Measurements from ENCODE around the gene MYBPH. TPM values are rescaled to one million over a fixed set of nuclear protein-coding genes. Genes with fewer than 3 reads are reported as not detected.

The MYBPH gene
- total and polyA plus RNA-seq, 10 of the 15 experiments (the other 5 are each of a cell fraction or from before 2014, with no cell fraction given): 0.06 to 0.10 TPM; not detected in 8

- Histone ChIP-seq H3K4me2 (ENCODE audit: control insufficient read depth, insufficient read depth) (no peak overlapping the region), H3K4me1 (ENCODE audit: control insufficient read depth, insufficient read depth, low read length) (peaks cover 4% of the 10 kb centered on the region; the same call in 1 of the 2 replicates), H3K4me3 (no peak overlapping the region), H3K27ac (ENCODE audit: control insufficient read depth, insufficient read depth) (no peak overlapping the region), H3K36me3 (ENCODE audit: control insufficient read depth in 2 of 2, insufficient read depth in 2 of 2, low read length in 1 of 2) (no peaks in the 10 kb centered on the region), H3K9me3 (replicated peaks; ENCODE audit: control insufficient read depth, insufficient read depth, low read length) (no peaks in the 10 kb centered on the region), H4K20me1 (ENCODE audit: control insufficient read depth, insufficient read depth) (no peaks in the 10 kb centered on the region), H3K9ac (ENCODE audit: control insufficient read depth, insufficient read depth, low read length) (no peak overlapping the region), H3K27me3 (replicated peaks in 1 of 2; ENCODE audit: control insufficient read depth in 2 of 2, insufficient read depth in 2 of 2, low read length in 1 of 2) (no peaks in the 10 kb centered on the region; a peak in 2 of 4 replicates), H3K79me2 (ENCODE audit: control insufficient read depth, insufficient read depth, low read length) (no peaks in the 10 kb centered on the region), H2AFZ (ENCODE audit: control insufficient read depth, low read depth, low read length) (no peak overlapping the region)
- SMC1A ChIA-PET (ENCODE audit: uncharacterized antibody, unreplicated experiment): interaction anchor here (1.0 to 3.6 kb wide), 14 partner anchors 11 to 134 kb away, joined by 3 to 28 read pairs (median 6); no protein-coding TSS in a partner anchor
- CTCF ChIA-PET: interaction anchor here (0.6 to 3.9 kb wide), 40 partner anchors 8 to 420 kb away, joined by 3 to 65 read pairs (median 4); partner anchors contain the start of genes CHI3L1 and MYOG
- WGBS (ENCODE audit: insufficient coverage, insufficient replicate concordance, low lambda C conversion rate, missing lambda C conversion rate): 0% methylated on average over 2 of the region's 2 CpGs
- no peak for FAIRE-seq
- no peak for DNase-seq (ENCODE audit: low read depth, low spot score)
- TF ChIP-seq USF1 (IDR thresholded peaks at IDR 0.05; ENCODE audit: borderline replicate concordance, extremely low read length, insufficient read depth, low read depth, low read length): no peak
- TF ChIP-seq ATF7 (IDR thresholded peaks at IDR 0.05; ENCODE audit: low read depth): no peak
- no peak for TF ChIP-seq CBX5 (IDR thresholded peaks at IDR 0.05; ENCODE audit: low read depth)
- TF ChIP-seq, protein P1, sequence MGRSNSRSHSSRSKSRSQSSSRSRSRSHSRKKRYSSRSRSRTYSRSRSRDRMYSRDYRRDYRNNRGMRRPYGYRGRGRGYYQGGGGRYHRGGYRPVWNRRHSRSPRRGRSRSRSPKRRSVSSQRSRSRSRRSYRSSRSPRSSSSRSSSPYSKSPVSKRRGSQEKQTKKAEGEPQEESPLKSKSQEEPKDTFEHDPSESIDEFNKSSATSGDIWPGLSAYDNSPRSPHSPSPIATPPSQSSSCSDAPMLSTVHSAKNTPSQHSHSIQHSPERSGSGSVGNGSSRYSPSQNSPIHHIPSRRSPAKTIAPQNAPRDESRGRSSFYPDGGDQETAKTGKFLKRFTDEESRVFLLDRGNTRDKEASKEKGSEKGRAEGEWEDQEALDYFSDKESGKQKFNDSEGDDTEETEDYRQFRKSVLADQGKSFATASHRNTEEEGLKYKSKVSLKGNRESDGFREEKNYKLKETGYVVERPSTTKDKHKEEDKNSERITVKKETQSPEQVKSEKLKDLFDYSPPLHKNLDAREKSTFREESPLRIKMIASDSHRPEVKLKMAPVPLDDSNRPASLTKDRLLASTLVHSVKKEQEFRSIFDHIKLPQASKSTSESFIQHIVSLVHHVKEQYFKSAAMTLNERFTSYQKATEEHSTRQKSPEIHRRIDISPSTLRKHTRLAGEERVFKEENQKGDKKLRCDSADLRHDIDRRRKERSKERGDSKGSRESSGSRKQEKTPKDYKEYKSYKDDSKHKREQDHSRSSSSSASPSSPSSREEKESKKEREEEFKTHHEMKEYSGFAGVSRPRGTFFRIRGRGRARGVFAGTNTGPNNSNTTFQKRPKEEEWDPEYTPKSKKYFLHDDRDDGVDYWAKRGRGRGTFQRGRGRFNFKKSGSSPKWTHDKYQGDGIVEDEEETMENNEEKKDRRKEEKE (IDR thresholded peaks at IDR 0.05): no peak
- ATAC-seq: no peak; the same call in 1 of the 3 replicates
- in situ Hi-C loops (cut with MboI) (no loop called here), intact Hi-C loops (cut with micrococcal nuclease; ENCODE audit: unreplicated experiment) (loop anchor here (2.0 to 5.0 kb wide), 3 partner anchors 44 to 94 kb away; no protein-coding TSS in a partner anchor)
- BruUV-seq (replicated peaks): no TSS peak
- RAD21 ChIA-PET (ENCODE audit: unreplicated experiment): interaction anchor here (0.9 to 4.5 kb wide), 11 partner anchors 9 to 208 kb away, joined by 3 to 35 read pairs (median 5); no protein-coding TSS in a partner anchor
- POLR2A ChIA-PET: interaction anchor here (1.1 kb wide), 1 partner anchor 9 kb away, joined by 4 read pairs; no protein-coding TSS in a partner anchor
These were observed 2.5 kb downstream of the MYBPH start for GRCh38 chr1:203173011-203173555.
